Limb (tissue), 2 donors: Measurements from ENCODE around the gene GAS7.

Experiments
- DNase-seq, 2 donors: peaks; one replicate each; pipeline ENCODE4 v3.0.0-alpha.2; 2016; ENCODE audit errors: extremely low spot score in 2 of 2

The GAS7 gene

DNA sequence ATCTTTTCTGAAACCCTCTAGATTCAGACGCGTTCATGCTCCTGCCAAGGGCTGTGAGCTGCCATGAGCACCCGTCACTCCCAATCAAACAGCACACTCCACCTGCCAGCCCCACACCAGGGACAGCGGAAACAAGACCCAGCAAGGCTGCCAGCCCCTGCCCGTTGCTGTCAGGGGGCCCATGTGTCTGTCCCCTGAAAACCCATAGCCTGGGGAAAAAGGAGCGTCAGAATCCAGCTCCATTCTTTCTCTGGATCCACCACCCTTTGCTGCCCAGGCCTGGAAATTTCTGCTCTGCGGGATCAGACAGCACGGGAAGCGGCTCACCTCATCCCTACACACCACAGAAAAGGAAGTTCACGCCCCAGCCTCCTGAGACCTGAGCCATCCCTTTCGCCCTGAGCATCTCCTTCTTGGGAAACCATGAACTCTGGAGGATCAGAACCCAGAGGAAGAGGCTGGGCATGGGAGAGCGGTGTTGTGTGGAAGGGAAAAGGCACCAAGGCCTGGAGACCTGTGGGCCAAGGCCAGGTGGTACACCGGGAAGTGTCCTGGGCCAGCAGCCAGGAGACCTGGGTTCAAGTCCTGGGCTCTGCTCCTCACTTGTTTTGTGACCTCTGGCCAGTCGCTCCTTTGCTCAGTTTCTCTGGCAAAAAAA lies 241.8 kb downstream of the GAS7 start:
- DNase-seq, result no peak

DNA sequence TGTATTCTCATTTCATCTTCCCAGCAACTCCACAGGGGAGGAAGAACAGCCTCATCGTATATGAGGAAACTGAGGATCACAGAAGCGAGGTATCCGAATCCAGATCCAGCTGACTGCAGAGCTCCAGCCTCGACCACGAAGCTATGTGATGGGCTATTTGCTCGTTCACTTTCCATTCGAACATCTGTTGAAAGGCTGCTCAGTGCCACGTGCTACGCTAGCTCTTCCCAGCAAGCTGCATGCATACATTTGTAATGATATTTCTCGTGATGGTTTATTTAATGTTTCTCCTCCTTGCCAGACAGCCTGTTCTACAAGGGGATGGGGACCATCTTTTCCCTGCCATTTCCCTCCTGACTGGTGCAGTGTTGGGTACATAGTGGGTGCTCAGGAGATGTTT lies 244.9 kb downstream of the GAS7 start:
- no peak for DNase-seq

DNA sequence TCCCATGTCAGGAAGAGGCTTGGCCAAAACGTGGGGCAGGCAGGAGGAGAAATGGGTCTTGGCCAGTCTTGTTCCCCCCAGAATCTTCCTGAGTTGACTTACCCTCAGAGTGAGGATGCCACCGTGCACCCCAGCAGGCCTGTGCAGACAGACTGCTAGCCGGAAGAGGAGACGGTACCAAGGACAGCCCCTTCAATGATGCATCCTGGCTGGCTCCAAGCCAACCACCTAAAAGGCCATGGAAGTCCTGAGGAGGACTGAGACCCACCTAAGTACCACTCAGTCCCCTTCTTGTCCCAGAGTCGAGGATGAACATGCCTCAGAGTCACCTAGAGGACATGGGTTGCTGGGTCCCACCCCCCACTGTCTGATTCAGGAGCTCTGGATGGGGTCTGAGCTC lies 246.6 kb downstream of the GAS7 start:
- no peak for DNase-seq

DNA sequence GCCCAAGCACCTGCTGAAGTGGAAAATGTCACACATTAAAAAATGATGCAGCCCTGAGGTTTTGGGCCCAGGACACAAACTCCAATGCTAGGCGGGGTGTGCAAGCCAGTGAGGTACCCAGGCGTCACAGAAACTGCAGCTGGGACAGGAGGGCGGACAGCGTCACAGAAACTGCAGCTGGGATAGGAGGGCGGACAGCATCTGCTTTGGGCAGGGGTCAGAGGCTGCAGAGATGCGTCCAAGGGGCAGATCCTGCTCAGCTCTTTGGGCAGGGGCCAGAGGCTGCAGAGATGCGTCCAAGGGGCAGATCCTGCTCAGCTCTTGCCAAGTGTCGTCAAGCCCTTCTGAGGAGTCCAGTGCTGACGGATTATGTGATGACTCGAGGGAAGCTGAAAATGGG lies 249.5 kb downstream of the GAS7 start:
- DNase-seq, result no peak

DNA sequence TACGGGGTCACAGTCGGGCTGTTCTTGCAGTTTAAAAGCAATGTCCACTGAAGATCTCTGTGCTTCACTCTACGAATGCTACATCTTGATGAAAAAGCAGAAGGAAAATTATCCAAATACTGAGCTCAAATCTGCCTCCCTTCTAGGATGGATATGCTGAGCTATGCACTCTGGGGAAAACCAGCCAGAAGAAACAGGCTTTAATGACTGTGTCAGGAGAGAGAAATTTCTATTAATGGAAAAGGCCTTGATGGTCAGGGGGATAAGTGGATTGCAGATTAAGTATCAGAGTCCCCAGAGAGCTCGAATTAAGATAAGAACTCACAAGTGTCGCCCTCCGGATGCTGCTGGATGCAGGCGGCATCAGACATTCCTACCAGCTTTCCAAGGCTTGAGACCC lies 253.7 kb downstream of the GAS7 start:
- DNase-seq, result no peak

DNA sequence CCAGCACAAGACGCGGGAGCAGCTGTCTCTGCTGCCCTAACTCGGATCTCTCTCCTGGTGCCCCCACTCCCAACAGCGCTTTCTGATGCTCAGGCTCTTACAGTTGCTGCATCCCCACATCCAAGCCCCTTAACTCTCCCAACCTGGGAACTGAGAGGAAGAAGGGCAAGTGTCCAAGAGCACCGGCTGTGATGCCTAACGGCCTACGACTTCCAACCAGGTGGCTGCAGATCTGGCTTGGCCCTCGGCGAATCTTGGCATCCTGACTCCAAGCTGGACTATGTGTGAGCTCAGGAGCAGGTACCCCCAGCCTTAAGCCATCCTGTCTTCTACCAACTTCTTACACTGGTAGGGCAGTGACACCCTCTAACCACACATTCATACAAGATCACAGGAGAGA lies 255.1 kb downstream of the GAS7 start:
- DNase-seq, result no peak

DNA sequence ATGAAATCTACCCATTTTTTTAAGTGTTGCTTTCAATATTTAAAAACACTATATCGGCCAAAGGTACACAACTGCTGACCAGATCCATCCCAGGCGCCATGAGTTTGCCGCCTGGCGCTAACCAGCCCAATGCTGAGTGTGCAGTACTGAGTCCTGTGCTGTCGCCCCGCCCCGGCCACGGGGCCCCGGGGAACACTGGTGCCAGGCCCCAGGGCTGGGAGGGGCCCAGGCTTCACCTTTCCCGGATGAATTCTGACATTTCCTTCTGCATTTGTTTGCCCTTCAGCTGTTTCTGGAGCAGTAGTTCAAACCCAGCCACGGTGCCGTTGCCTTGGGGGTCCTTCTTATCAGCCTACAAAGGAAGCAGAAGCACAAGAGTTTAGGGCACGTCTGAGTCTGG lies 255.5 kb downstream of the GAS7 start:
- DNase-seq, result no peak

DNA sequence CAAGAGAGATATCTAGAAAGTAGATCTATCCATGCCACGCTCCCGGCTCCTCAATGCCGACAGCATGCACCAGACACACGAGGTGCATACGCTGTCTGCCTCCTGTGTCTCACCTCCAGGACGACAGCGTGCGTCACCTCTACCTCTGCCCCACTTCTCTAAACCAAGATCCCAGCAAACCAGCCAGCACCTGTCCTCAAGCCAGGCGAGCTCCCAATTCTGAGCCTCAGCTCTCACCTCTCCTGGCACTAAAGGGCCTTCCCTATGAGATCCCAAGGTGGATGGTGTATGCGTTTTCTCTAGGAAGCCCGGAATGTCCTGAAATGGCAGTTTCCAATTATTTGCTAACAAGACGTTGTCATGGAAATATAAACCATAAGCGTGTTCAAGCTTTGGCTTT lies 257.1 kb downstream of the GAS7 start:
- no peak for DNase-seq

DNA sequence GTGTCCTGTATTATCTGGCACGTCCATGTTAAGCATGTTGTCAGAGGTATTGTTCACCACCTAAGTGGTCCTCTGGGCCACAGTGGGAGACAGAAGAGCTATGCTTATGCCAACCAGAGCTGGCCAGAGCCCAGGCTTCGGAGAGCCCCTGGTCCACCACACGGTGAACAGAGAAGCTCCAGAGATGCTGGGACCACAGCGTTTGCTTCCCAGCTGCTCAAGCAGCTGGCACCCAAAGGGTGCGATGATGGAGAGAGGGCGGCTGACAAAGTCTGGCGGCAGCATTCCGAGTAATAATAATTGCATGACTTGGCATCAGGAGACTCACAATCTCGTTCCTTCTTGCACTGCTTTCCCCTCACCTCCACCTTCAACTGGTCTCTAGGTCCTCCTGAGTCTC lies 257.6 kb downstream of the GAS7 start:
- DNase-seq, result no peak

DNA sequence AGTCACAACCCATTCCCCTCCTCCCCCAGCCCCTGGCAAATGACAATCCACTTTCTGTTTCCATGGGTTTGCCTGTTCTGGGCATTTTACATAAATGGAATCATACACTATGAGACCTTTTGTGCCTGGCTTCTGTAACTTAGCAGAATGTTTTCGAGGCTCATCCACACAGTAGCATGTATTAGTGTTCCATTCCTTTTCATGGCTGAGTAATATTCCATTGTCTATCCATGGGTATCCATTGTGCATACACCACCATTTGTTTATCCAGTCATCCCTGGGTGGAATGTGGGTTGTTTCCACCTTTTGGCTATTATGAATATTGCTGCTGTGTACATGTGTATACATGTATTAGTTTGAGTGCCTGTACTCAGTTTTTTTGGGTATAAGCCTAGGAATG lies 259.6 kb downstream of the GAS7 start:
- no peak for DNase-seq

DNA sequence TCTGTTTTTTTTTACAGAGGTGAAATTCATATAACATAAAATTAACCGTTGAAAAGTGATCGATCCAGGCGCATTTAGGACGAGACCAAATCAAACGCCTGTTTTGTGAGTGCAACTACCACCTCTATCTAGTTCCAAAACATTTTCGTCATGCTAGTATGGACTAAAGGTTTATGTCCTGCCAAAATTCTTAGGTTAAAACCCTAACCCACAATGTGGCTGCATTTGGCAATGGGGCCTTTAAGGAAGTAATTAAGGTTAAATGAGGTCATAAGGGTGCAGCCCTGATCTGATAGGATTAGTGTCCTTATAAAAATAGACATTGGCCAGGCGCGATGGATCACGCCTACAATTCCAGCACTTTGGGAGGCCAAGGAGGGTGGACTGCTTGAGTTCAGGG lies 260.5 kb downstream of the GAS7 start:
- no peak for DNase-seq

DNA sequence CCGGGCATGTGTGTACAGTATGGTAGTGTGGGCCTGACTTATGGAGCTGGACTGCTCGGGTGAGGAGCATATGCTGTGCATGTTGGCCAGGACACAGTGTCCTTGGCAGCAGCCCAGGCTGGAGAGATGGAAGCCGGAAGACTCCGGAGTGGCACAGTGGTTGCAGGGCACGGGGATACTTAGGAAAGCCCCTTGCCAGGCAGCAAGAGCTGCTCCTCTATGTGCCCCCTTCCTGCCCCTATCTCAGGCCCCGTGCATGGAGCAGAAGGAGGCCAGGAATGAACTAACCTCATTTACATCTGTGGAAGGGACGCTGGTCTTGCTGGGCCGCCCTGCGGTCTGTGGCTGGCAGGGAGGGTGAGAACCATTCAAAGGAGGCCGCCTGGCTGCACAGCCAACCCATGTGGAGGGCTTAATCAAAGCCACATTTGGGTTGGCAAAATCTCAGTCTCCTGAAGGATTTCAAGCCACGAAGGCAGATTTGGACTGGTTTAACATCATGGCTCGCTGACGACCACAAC lies 261.1 kb downstream of the GAS7 start:
- peak; percentile 46 for DNase-seq

DNA sequence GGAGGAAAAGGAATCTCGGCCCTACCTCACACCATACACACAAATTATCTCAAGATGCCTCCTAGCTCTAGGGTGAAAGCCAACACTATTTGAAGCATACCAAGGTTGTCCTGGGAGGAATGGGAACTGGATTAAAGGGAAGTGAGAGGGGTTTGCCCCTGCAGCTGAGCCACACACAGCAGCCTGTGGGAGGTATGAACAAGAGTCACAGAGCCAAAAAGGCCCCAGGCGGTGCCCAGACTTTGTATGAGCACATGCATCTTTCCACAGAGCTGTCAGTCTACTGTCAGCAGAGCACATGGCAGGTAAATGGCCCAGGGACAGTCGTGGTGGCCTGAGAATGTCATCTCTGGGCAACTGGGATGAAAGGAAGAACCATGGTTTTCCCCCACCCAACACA lies 262.3 kb downstream of the GAS7 start:
- no peak for DNase-seq

DNA sequence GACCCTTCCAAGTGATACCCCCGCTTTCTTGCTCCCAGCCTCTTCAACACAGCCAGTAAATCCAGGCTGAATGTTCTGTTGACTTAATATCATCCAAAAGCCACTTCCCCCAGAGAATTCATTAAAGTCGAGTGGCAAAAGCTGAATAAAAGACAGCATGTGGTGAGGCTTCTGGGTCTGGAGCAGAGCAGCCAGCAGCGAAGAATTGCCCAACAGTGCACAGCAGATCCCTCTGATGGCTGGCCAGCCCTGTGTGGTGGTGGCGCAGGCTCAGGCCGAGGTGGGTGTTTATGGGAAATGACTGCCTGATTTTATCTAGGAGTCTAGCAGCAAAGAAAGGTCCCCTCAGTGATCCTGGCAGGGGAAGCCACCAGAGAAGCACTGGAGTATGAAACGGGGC lies 263.0 kb downstream of the GAS7 start:
- no peak for DNase-seq

DNA sequence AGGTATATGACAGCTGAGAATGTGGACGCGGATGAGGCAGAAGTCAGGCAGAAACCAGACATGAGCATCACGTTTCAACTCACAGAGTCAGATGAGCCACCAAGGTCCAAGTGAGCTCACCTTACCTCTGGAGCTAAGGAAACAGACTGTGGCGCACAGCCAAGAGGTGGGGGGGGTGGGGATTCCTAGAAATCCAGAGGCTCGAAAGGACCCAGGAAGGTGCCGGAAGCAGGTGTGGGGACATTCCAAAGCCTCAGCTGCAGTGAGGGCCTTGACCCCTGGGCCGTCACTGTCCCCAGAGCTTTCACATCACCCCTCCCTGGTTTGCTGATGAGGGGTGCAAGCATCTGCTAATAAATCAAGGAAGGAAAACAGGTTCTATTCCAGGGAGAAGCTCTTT lies 264.1 kb downstream of the GAS7 start:
- DNase-seq, result no peak

DNA sequence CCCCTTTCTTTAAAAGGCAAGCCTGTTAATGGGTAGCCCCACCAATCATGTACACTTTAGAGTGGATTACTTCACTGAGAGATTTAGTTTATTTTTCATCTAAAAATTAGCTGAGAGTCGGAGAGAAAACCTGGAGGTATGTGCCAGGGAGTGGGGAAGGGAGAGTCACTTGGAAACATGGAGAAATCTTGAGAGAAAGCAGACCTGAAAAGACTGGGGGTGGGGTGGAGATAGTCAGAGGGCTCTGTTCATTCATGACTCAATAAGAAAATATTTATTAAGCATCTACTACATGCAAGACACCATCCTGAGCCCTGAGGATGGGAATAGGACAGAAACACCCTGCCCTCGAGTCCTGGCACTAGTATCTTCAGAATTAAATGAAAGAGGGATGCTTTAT lies 265.9 kb downstream of the GAS7 start:
- DNase-seq, result no peak

DNA sequence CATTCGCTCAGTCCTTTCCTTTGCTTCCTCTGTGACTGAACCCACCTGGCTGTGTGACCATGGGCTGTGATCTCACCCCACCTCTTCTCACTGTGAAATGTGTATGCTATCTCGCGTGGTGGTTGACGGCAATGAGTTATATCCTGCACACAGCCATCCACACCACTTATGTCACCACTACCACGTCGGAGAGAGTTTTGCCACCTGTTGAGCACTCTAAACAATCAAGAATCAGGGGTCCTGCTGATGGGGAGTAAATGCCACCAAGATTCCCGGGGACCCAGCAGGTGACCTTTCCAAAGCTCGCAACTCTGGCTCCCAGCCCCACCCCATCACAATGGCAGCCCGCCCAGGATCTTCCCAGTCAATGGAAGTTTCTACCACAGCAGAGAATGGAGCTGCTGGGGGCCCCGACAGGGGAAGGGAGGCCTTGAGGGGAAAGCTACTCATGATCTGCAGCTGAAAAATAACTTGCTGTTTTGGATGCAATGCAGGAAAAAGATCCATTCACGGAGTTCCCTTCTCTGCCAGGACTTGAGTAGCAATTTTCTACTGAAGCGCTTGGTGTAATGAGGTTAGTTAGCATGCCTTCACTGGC lies 267.2 kb downstream of the GAS7 start:
- DNase-seq, result peak in 1 of 2 donors; percentile 43

DNA sequence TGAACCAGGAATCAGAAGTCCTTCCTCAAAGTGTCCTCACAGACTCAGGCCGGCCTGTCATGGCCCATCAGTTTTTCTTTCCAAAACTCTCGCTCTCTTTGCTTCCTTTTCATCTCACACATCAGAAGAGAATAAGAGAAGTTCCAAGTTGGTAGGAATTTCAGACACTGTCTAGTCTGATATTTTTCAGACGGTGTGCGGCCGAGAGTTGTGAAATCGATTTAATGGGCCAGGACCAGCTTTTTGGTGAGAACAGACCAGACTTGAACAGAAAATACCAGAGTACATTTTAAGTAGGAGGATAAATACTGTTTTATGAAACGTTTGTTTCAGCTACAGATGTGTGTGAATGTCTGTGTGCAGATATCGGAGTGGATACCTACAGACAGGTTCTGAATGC lies 268.5 kb downstream of the GAS7 start:
- DNase-seq, result no peak

DNA sequence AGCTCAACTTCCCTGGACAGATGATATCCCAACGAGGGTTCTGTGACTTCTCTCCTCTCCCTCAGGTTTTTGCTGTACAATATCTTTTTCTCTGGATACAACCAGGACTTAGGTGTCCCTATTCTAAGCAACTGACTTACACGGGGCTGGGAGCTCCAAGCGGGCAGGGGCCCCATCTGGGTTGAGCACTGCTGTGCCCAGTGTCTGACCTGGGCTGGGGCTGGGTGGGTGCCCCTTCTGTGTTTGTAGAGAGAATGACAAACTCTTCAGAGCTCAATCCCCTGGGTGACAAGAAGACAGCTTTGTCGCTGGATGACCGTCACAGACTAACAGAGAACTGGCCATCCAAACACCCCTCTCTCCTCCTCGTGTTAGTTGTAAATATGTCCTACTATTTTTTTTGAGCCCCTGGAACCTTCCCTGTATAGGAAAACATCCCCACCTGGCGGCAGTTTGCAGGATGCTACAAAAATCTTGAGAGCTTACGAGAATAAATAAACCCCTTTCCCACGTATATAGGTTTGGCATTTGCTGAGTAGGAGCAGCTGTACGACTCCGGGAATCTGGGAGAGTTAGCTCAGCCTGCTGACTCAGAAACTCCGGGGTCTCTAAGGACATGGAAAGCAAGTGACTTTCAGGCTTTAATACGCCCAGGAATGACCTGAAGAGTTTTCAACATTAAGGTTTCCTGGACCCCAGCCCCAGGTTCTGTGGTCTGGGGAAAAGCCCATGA lies 269.6 kb downstream of the GAS7 start:
- DNase-seq, result peak; percentile 78 to 88

DNA sequence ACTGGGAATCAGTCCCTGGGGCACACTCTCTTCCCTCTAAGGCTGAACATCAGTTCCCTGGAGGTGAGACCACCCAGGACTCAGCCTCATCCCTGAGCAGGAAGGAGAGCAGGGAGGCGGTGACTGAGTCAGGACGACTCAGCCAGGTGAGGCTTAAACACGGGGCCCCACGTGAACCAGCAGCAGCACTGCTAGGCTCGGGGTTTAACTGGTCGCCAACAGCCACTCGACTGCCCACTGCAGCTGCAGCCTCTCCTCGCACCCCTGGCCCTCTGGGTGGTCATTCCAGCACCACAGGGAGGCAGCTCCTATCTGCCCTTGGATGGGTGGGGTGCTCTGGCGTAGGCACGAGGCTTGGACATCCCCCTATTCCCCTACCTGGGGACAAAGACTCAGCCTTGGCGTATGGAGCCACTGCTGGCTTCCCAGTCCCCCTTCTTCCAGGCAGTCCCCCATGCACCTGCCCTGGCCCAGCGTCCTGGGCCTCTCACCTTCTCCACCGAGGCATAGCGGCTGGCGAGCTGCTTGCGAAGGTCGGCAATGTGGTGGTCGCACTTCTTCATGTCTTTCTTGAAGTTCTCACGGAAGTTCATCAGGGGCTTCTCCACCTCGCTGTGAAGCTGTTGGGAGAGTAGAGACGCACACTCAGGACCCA lies 272.1 kb downstream of the GAS7 start:
- DNase-seq, result no peak

DNA sequence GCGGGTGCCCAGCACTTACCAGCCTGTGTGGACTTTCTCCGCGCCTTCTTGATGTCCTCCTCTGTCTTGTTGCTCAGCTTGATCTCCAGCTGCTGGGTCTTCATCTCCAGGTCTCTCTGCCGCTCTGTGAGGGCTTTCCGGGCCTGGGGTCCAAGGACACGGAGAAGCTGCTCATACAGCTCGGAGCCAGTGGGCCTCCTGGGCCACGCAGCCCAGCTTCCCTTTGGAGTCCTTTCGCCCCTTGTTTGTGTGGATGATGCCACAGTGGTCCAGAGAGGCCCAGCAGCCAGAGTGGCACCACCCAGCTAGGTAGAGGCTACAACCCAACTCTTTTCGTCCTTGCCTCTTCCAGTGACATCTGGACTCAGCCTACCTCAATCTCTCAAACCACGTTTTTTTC lies 272.9 kb downstream of the GAS7 start:
- DNase-seq, result no peak

DNA sequence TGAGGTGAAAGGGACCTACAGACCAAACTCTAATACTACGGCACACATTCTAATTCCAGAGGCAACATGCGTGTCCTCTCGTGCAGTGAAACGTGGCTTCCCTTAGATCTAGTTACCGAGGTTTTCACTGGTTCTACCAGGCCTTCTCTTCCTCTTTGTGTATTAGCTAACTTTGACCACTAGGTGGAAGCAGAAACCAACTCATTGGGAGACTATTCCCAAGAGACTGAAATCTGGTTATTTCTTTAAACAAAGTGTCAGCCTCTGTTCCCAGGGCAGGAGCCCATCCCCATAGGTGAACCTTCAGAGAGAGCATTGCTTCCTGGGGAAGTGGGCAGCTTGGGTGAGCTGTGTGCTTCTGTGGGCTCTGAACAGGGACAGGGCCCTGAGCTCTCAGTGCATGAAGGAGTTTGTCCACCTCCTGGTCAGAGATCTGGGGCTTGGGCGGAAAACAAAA lies 273.6 kb downstream of the GAS7 start:
- peak; percentile 57 to 84 for DNase-seq
